ENCODE measurements around the gene PRTN3.
"Not testable (repeated sequence)": the region's sequence is repeated elsewhere in the genome, so short reads cannot be mapped to it uniquely, and the experiment has no call there.

Gene PRTN3

DNA sequence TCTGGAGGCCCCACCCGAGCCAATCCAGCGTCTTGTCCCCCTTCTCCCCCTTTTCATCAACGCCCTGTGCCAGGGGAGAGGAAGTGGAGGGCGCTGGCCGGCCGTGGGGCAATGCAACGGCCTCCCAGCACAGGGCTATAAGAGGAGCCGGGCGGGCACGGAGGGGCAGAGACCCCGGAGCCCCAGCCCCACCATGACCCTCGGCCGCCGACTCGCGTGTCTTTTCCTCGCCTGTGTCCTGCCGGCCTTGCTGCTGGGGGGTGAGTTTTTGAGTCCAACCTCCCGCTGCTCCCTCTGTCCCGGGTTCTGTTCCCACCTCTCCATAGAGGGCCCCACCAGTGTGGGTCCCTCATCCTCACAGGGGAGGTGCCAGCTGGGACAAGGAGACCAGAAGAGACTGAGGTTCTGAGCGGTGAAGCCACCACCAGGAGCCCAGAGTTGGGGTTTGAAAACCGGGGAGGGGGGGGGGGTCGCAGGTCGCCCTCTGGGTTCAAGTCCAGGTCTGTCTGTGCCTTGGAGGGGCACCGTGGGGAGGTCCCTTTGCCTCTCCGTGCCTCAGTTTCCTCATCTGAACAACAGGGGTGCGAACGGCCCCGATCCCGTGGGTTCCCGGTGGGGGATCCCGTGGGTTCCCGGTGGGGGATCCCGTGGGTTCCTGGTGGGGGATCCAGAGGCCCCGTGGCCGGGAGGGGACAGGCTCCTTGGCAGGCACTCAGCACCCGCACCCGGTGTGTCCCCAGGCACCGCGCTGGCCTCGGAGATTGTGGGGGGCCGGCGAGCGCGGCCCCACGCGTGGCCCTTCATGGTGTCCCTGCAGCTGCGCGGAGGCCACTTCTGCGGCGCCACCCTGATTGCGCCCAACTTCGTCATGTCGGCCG is 11.6 kb downstream of the PRTN3 start, which contains the start of gene ELANE:
ELANE (plus strand) TSS at position 168 of the 878 bp plus-strand sequence; CDS start at position 194, 26 bp downstream.
- Histone ChIP-seq H3K27me3 (ENCODE audit: control insufficient read depth, insufficient read depth, low read length) (no peaks in the 10 kb centered on the region), H3K27ac (ENCODE audit: low read depth, low read length) (no peak within 1 kb of the TSS), H3K4me1 (ENCODE audit: control insufficient read depth, insufficient read depth, low read length) (no peaks in the 10 kb centered on the region), H3K36me3 (ENCODE audit: control insufficient read depth, insufficient read depth, low read length) (no peaks in the 10 kb centered on the region), H3K9me3 (ENCODE audit: control insufficient read depth, insufficient read depth, low read length) (no peaks in the 10 kb centered on the region), H3K4me3 (ENCODE audit: low read depth, low read length) (no peak within 1 kb of the TSS), H3K9ac (ENCODE audit: low read depth, low read length) (no peak within 1 kb of the TSS)

- no peak overlapping the region for H3K9ac ChIP-seq (ENCODE audit: low read depth, low read length)
- H3K27ac ChIP-seq (ENCODE audit: low read depth, low read length): no peak overlapping the region
- no peaks in the 10 kb centered on the region for H3K27me3 ChIP-seq (ENCODE audit: control insufficient read depth, insufficient read depth, low read length)
Measured at GRCh38 chr19:853014-853585, 12.3 kb downstream of the PRTN3 start.

DNA sequence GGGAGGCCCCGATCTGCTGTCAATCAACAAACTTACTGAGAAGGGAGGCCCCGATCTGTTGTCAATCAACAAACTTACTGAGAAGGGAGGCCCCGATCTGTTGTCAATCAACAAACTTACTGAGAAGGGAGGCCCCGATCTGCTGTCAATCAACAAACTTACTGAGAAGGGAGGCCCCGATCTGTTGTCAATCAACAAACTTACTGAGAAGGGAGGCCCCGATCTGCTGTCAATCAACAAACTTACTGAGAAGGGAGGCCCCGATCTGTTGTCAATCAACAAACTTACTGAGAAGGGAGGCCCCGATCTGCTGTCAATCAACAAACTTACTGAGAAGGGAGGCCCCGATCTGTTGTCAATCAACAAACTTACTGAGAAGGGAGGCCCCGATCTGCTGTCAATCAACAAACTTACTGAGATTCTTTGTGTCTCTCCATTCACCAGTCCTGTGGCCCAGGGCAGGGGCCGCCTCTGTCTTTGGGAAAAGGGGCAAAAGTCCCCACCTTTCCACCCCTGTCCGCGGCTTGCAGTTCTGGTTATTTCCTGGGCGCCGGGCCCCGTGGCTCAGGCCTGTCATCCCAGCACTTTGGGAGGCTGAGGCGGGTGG is 12.9 kb downstream of the PRTN3 start:
- H3K27me3 ChIP-seq (ENCODE audit: control insufficient read depth, insufficient read depth, low read length): not testable (repeated sequence)

More at GRCh38 chr19:853014-853585, 12.3 kb downstream of the PRTN3 start:
- no peaks in the 10 kb centered on the region for H3K9me3 ChIP-seq (ENCODE audit: control insufficient read depth, insufficient read depth, low read length)
- no peak overlapping the region for H3K4me3 ChIP-seq (ENCODE audit: low read depth, low read length)
- no peaks in the 10 kb centered on the region for H3K36me3 ChIP-seq (ENCODE audit: control insufficient read depth, insufficient read depth, low read length)
- H3K4me1 ChIP-seq (ENCODE audit: control insufficient read depth, insufficient read depth, low read length): no peaks in the 10 kb centered on the region

GRCh38 chr19:854549-854948 is 13.8 kb downstream of the PRTN3 start:
- Histone ChIP-seq H3K9me3 (ENCODE audit: control insufficient read depth, insufficient read depth, low read length) (no peaks in the 10 kb centered on the region), H3K4me3 (ENCODE audit: low read depth, low read length) (no peak overlapping the region), H3K27me3 (ENCODE audit: control insufficient read depth, insufficient read depth, low read length) (peaks cover 5% of the 10 kb centered on the region), H3K9ac (ENCODE audit: low read depth, low read length) (no peak overlapping the region), H3K4me1 (ENCODE audit: control insufficient read depth, insufficient read depth, low read length) (no peaks in the 10 kb centered on the region), H3K27ac (ENCODE audit: low read depth, low read length) (no peak overlapping the region), H3K36me3 (ENCODE audit: control insufficient read depth, insufficient read depth, low read length) (no peaks in the 10 kb centered on the region)

More for the DNA sequence above, 12.9 kb downstream of the PRTN3 start:
- not testable (repeated sequence) for H3K4me3 ChIP-seq (ENCODE audit: low read depth, low read length); H3K4me1 ChIP-seq (ENCODE audit: control insufficient read depth, insufficient read depth, low read length); H3K9me3 ChIP-seq (ENCODE audit: control insufficient read depth, insufficient read depth, low read length); H3K27ac ChIP-seq (ENCODE audit: low read depth, low read length); H3K36me3 ChIP-seq (ENCODE audit: control insufficient read depth, insufficient read depth, low read length); H3K9ac ChIP-seq (ENCODE audit: low read depth, low read length)

GRCh38 chr19:855142-855541 is 14.3 kb downstream of the PRTN3 start:
- Histone ChIP-seq H3K27ac (ENCODE audit: low read depth, low read length) (no peak overlapping the region), H3K27me3 (ENCODE audit: control insufficient read depth, insufficient read depth, low read length) (peaks cover 11% of the 10 kb centered on the region), H3K9me3 (ENCODE audit: control insufficient read depth, insufficient read depth, low read length) (no peaks in the 10 kb centered on the region), H3K36me3 (ENCODE audit: control insufficient read depth, insufficient read depth, low read length) (no peaks in the 10 kb centered on the region), H3K9ac (ENCODE audit: low read depth, low read length) (no peak overlapping the region), H3K4me1 (ENCODE audit: control insufficient read depth, insufficient read depth, low read length) (no peaks in the 10 kb centered on the region), H3K4me3 (ENCODE audit: low read depth, low read length) (no peak overlapping the region)

DNA sequence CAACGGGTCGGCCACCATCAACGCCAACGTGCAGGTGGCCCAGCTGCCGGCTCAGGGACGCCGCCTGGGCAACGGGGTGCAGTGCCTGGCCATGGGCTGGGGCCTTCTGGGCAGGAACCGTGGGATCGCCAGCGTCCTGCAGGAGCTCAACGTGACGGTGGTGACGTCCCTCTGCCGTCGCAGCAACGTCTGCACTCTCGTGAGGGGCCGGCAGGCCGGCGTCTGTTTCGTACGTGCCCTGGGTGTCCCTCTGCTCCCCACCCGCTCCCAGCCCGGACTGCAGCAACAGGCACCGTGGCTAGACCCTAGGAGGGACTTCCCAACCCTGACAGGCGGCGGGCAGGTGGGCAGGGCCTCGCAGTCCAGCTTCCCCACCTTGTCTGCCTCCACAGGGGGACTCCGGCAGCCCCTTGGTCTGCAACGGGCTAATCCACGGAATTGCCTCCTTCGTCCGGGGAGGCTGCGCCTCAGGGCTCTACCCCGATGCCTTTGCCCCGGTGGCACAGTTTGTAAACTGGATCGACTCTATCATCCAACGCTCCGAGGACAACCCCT is 14.8 kb downstream of the PRTN3 start:
- H3K4me3 ChIP-seq (ENCODE audit: low read depth, low read length): no peak overlapping the region
- H3K27me3 ChIP-seq (ENCODE audit: control insufficient read depth, insufficient read depth, low read length): peaks cover 15% of the 10 kb centered on the region
- H3K9ac ChIP-seq (ENCODE audit: low read depth, low read length): no peak overlapping the region
- no peaks in the 10 kb centered on the region for H3K36me3 ChIP-seq (ENCODE audit: control insufficient read depth, insufficient read depth, low read length)
- no peaks in the 10 kb centered on the region for H3K4me1 ChIP-seq (ENCODE audit: control insufficient read depth, insufficient read depth, low read length)
- no peak overlapping the region for H3K27ac ChIP-seq (ENCODE audit: low read depth, low read length)
- no peaks in the 10 kb centered on the region for H3K9me3 ChIP-seq (ENCODE audit: control insufficient read depth, insufficient read depth, low read length)

DNA sequence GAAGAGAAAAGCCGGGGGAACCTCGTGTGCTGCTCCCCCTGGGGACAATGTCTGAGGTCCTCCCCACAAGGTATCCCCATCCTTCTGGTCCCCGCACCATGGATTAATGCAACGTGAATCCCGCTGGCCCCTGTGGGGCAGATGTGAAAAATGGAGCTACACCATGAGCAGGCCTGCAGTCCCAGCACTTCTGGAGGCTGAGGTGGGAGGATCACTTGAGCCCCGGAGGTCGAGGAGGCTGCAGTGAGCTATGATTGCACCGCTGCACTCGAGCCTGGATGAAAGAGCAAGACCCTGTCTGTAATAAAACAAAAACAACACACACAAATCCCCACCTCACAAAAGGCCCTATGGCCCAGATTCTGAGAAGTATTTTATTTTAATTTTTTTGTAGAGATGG is 17.5 kb downstream of the PRTN3 start:
- H3K27me3 ChIP-seq (ENCODE audit: control insufficient read depth, insufficient read depth, low read length): peaks cover 18% of the 10 kb centered on the region

DNA sequence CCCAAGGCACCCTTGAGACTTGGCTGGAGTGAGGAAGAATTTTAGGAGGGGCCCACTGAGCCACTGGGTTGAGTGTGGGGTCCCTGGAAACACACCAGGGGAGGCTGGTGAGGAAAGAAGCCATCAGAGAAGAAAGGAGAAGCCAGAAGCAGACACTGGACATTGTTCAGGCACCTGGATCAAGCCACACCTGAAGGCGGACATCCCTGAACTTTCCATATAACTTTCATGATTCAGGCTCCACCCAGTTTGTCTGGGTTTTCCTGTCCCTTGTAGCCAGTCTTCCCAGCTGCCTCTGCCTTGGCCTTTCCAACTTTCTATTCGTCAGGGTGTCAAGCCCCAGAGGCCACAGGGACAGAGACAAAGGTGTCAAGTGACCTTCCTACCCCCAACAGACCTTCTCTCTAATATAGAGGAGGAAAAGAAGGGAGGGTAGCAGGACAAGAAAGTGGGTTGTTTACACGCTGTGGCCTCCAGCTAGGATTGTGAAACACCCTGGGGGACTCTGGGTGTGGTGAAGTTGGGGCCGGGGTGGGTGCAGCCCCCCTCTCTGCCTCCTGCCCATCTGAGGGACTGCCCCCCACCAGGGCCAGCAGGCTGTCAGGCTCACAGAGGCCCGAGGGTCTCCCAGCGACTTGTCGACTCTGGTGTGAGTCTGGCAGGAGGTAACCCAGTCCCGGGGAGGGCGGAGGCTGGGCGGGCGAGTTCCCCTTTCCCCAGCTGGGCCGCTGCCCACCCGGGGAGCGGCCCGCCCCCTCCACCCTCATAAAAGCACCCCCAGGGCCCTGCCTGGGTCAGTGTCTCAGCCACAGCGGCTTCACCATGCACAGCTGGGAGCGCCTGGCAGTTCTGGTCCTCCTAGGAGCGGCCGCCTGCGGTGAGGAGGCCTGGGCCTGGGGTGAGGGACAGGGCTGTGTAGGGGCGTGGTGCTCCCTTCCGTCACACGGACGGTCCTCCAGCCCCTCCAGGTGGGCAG is 18.4 kb downstream of the PRTN3 start, which contains the start of gene CFD:
CFD (plus strand) TSS at position 797 of the 976 bp plus-strand sequence; CDS start at position 823, 26 bp downstream.
- no peak within 1 kb of the TSS for H3K27ac ChIP-seq (ENCODE audit: low read depth, low read length)
- H3K4me1 ChIP-seq (ENCODE audit: control insufficient read depth, insufficient read depth, low read length): no peaks in the 10 kb centered on the region
- peaks cover 18% of the 10 kb centered on the region for H3K27me3 ChIP-seq (ENCODE audit: control insufficient read depth, insufficient read depth, low read length)
- no peaks in the 10 kb centered on the region for H3K9me3 ChIP-seq (ENCODE audit: control insufficient read depth, insufficient read depth, low read length)
- no peaks in the 10 kb centered on the region for H3K36me3 ChIP-seq (ENCODE audit: control insufficient read depth, insufficient read depth, low read length)
- no peak within 1 kb of the TSS for H3K9ac ChIP-seq (ENCODE audit: low read depth, low read length)
- H3K4me3 ChIP-seq (ENCODE audit: low read depth, low read length): peak within 1 kb of the TSS; percentile 64

More for the DNA sequence above, 17.5 kb downstream of the PRTN3 start:
- no peak overlapping the region for H3K9ac ChIP-seq (ENCODE audit: low read depth, low read length)
- H3K36me3 ChIP-seq (ENCODE audit: control insufficient read depth, insufficient read depth, low read length): no peaks in the 10 kb centered on the region
- H3K4me1 ChIP-seq (ENCODE audit: control insufficient read depth, insufficient read depth, low read length): no peaks in the 10 kb centered on the region
- H3K4me3 ChIP-seq (ENCODE audit: low read depth, low read length): no peak overlapping the region
- no peaks in the 10 kb centered on the region for H3K9me3 ChIP-seq (ENCODE audit: control insufficient read depth, insufficient read depth, low read length)
- no peak overlapping the region for H3K27ac ChIP-seq (ENCODE audit: low read depth, low read length)

GRCh38 chr19:861141-861755 is 20.4 kb downstream of the PRTN3 start:
- Histone ChIP-seq H3K4me3 (ENCODE audit: low read depth, low read length) (peak overlapping the region; percentile 51; the same call in 1 of the 2 replicates), H3K27me3 (ENCODE audit: control insufficient read depth, insufficient read depth, low read length) (peaks cover 18% of the 10 kb centered on the region), H3K9me3 (ENCODE audit: control insufficient read depth, insufficient read depth, low read length) (no peaks in the 10 kb centered on the region), H3K4me1 (ENCODE audit: control insufficient read depth, insufficient read depth, low read length) (no peaks in the 10 kb centered on the region), H3K9ac (ENCODE audit: low read depth, low read length) (no peak overlapping the region), H3K27ac (ENCODE audit: low read depth, low read length) (no peak overlapping the region), H3K36me3 (ENCODE audit: control insufficient read depth, insufficient read depth, low read length) (no peaks in the 10 kb centered on the region)

Data from HUES48 (cell line).